Peyer's patch (tissue), 4 donors: Measurements from ENCODE around the gene DHX58. TPM values are rescaled to one million over a fixed set of nuclear protein-coding genes. Genes with fewer than 3 reads are reported as not detected.

Experiments used
- DNase-seq, 3 donors: peaks; one replicate each; pipeline ENCODE4 v3.0.0-alpha.2; 2017 to 2019
- H3K27ac ChIP-seq, 4 donors: fragments of 200-600 bp; sonication (generic); one replicate each; pipeline ENCODE4 v1.5.1; 2016 to 2019
- H3K27me3 ChIP-seq, 2 donors: fragments of 200-600 bp; sonication (generic); one replicate each; pipeline ENCODE4 v1.5.1; 2019
- H3K36me3 ChIP-seq, 3 donors: fragments of 200-600 bp; sonication (generic); one replicate each; pipeline ENCODE4 v1.5.1; 2016 to 2019
- H3K4me1 ChIP-seq, 4 donors: fragments of 200-600 bp; sonication (generic); one replicate each; pipeline ENCODE4 v1.5.1; 2016 to 2019
- H3K4me3 ChIP-seq, 4 donors: fragments of 200-600 bp; sonication (generic); 1 replicate in 3 of 4; 2 replicates in 1 of 4; pipeline ENCODE4 v1.5.1; 2016 to 2019; ENCODE audit warnings: mild to moderate bottlenecking in 1 of 4
- H3K9me3 ChIP-seq, 4 donors: fragments of 200-600 bp; sonication (generic); one replicate each; pipeline ENCODE4 v1.5.1; 2016 to 2019; ENCODE audit warnings: mild to moderate bottlenecking in 1 of 4
- POLR2A ChIP-seq, 2 donors: fragments of 450-650 bp; IDR thresholded peaks; one replicate each; pipeline ENCODE4 v1.5.1; 2017; ENCODE audit warnings: antibody characterized with exemption in 2 of 2, mild to moderate bottlenecking in 2 of 2, moderate library complexity in 2 of 2
- total RNA-seq, 4 donors: library from RNA; depleted of rRNA; stranded (reverse); fragments of >200 nt; gene quantifications; one replicate each; pipeline ENCODE4 v1.1.0, GENCODE V29; 2016
- TF ChIP-seq, protein P1 (sequence below), 6 experiments: fragments of 450-650 bp in 4 of 6; fragments of 200-600 bp in 2 of 6; sonication (generic) in 1 of 6; IDR thresholded peaks; one replicate each; pipeline ENCODE4 v1.5.1; 2017 to 2019; ENCODE audit warnings: antibody characterized with exemption in 6 of 6, mild to moderate bottlenecking in 3 of 6, moderate library complexity in 1 of 6

Gene DHX58
- total RNA-seq, 4 donors from 2014 or later = 12.8 to 24.8 (median 18.4) TPM

DNA sequence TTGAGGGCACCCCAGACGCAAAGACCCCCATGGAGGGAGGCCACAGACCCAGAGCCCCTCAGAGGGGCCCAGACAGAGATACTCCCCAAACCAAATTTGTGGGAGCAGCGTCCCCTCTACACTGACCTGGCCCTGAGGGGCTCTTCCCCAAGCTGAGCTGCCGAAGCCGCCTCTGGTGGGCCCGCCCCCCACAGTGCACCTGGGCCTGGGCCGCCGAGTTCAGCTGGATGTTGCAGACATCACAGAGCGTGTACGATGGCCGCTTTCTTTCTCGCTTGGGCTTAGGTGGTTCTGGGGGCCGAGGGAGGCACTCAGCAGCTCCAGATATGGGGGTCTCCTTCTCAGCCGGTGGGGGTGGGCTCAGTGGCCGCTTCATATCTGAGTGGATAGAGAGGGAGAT is 49.8 kb downstream of the DHX58 start:
- Histone ChIP-seq H3K27ac (no peak overlapping the region), H3K4me3 (no peak overlapping the region), H3K4me1 (no peaks in the 10 kb centered on the region), H3K36me3 (no peaks in the 10 kb centered on the region), H3K9me3 (no peaks in the 10 kb centered on the region), H3K27me3 (no peaks in the 10 kb centered on the region)
- DNase-seq = no peak
- TF ChIP-seq POLR2A (IDR thresholded peaks at IDR 0.05) = no peak
- TF ChIP-seq, protein P1, sequence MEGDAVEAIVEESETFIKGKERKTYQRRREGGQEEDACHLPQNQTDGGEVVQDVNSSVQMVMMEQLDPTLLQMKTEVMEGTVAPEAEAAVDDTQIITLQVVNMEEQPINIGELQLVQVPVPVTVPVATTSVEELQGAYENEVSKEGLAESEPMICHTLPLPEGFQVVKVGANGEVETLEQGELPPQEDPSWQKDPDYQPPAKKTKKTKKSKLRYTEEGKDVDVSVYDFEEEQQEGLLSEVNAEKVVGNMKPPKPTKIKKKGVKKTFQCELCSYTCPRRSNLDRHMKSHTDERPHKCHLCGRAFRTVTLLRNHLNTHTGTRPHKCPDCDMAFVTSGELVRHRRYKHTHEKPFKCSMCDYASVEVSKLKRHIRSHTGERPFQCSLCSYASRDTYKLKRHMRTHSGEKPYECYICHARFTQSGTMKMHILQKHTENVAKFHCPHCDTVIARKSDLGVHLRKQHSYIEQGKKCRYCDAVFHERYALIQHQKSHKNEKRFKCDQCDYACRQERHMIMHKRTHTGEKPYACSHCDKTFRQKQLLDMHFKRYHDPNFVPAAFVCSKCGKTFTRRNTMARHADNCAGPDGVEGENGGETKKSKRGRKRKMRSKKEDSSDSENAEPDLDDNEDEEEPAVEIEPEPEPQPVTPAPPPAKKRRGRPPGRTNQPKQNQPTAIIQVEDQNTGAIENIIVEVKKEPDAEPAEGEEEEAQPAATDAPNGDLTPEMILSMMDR (IDR thresholded peaks at IDR 0.05) = no peak

DNA sequence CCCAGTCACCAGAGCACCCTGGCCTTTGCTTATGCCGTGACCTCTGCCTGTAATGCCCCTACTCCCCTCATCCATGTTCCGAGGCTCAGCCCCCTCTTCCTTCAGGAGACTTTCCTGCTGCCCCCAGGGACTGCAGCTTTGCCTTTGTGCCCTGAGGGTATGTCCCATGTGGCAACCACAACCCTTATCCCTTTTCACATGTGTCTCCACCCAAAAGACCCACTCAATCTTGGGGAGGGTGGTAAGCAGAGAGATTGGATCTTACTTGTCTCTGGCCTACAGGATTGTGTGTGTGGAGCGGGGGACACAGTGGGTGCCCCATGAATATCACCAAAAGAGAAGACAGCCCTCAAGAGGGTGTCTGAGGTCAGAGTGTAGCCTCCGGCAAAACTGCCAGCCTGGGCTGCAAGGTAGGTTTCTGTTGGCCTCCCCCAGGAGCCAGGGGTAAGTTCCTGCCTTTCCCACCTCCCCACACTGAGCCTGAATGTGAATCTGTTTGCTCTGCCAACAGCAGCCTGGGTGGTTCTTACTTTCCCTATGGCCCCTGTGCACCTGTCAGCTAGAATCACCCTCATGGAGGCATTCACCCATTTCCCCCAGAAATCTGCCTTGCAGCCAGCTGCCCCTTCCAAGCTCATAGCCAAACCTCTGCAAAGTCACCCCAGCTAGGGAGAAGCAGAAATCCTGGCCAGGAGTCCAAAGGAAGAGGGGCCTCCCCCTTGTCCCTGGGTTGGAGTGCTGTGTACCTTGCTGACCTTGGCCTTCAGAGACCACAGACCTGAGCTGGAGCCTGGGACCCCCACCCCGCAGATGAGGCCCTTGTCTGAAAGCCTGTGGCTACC is 50.6 kb downstream of the DHX58 start:
- Histone ChIP-seq H3K4me3 (no peak overlapping the region), H3K36me3 (no peaks in the 10 kb centered on the region), H3K4me1 (no peaks in the 10 kb centered on the region), H3K27ac (no peak overlapping the region), H3K9me3 (no peaks in the 10 kb centered on the region), H3K27me3 (no peaks in the 10 kb centered on the region)
- TF ChIP-seq, protein P1 (IDR thresholded peaks at IDR 0.05) = no peak
- DNase-seq = no peak

GRCh38 chr17:42060231-42060630 is 52.3 kb downstream of the DHX58 start:
- Histone ChIP-seq H3K4me3 (no peak overlapping the region), H3K27me3 (no peaks in the 10 kb centered on the region), H3K4me1 (no peaks in the 10 kb centered on the region), H3K9me3 (peaks cover 0 to 5% (median 0%) of the 10 kb centered on the region in 4 donors), H3K27ac (no peak overlapping the region), H3K36me3 (no peaks in the 10 kb centered on the region)
- no peak for DNase-seq
- TF ChIP-seq POLR2A (IDR thresholded peaks at IDR 0.05) = no peak
- TF ChIP-seq, protein P1 (IDR thresholded peaks at IDR 0.05) = no peak

DNA sequence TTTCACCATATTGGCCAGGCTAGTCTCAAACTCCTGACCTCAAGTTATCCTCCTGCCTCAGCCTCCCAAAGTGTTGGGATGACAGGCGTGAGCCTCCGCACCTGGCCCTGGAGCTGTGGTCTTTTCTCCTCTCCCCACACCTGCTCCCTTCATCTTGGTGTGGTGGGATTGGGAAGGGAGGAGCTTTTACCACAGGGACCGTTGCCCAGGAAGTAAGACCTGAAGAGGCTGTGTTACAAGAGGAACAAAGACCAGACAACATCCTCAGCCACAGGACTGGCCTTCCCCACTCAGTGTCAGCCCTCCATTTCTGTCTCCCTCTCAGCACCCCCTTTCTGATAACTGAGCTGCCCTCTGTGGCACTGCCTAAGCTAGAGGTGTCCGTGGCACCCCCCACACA is 52.7 kb downstream of the DHX58 start:
- H3K4me1 ChIP-seq = no peaks in the 10 kb centered on the region
- no peak for TF ChIP-seq POLR2A (IDR thresholded peaks at IDR 0.05)
- TF ChIP-seq, protein P1 (IDR thresholded peaks at IDR 0.05) = no peak
- H3K27ac ChIP-seq = no peak overlapping the region
- DNase-seq = no peak
- H3K36me3 ChIP-seq = no peaks in the 10 kb centered on the region
- H3K9me3 ChIP-seq = peaks cover 0 to 5% (median 0%) of the 10 kb centered on the region in 4 donors
- no peak overlapping the region for H3K4me3 ChIP-seq
- H3K27me3 ChIP-seq = no peaks in the 10 kb centered on the region

GRCh38 chr17:42058063-42058462 is 54.5 kb downstream of the DHX58 start:
- no peak for DNase-seq
- H3K9me3 ChIP-seq = peaks cover 0 to 5% (median 0%) of the 10 kb centered on the region in 4 donors
- TF ChIP-seq, protein P1 (IDR thresholded peaks at IDR 0.05) = no peak
- TF ChIP-seq POLR2A (IDR thresholded peaks at IDR 0.05) = no peak
- H3K4me1 ChIP-seq = no peaks in the 10 kb centered on the region
- no peak overlapping the region for H3K4me3 ChIP-seq
- H3K27me3 ChIP-seq = no peaks in the 10 kb centered on the region
- H3K36me3 ChIP-seq = no peaks in the 10 kb centered on the region
- no peak overlapping the region for H3K27ac ChIP-seq
